Neural progenitor cell (in vitro differentiated cells): Measurements from ENCODE around the gene ZNRD2.

Experiments used
- EZH2 ChIP-seq: fragments of 200-600 bp; sonication (generic); IDR thresholded peaks from 2 replicates; pipeline ENCODE4 v1.6.1; 2017; ENCODE audit warnings: antibody characterized with exemption, mild to moderate bottlenecking, moderate library complexity
- TF ChIP-seq, protein P1 (sequence below): fragments of 200-600 bp; sonication (generic); IDR thresholded peaks from 2 replicates; pipeline ENCODE4 v1.5.1; 2017; ENCODE audit warnings: antibody characterized with exemption, mild to moderate bottlenecking

DNA sequence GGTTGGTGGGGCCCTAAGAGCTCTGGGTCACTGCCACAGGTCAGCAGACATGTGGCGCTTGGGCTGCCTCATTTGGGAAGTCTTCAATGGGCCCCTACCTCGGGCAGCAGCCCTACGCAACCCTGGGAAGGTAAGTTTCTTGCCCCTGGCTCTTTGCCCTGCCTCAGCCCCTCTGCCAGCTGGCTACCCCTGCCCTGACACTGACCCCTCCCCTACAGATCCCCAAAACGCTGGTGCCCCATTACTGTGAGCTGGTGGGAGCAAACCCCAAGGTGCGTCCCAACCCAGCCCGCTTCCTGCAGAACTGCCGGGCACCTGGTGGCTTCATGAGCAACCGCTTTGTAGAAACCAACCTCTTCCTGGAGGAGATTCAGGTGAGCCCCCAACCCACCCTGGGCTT is 43.5 kb upstream of the ZNRD2 start:
- TF ChIP-seq, protein P1, sequence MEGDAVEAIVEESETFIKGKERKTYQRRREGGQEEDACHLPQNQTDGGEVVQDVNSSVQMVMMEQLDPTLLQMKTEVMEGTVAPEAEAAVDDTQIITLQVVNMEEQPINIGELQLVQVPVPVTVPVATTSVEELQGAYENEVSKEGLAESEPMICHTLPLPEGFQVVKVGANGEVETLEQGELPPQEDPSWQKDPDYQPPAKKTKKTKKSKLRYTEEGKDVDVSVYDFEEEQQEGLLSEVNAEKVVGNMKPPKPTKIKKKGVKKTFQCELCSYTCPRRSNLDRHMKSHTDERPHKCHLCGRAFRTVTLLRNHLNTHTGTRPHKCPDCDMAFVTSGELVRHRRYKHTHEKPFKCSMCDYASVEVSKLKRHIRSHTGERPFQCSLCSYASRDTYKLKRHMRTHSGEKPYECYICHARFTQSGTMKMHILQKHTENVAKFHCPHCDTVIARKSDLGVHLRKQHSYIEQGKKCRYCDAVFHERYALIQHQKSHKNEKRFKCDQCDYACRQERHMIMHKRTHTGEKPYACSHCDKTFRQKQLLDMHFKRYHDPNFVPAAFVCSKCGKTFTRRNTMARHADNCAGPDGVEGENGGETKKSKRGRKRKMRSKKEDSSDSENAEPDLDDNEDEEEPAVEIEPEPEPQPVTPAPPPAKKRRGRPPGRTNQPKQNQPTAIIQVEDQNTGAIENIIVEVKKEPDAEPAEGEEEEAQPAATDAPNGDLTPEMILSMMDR, result no peak
- TF ChIP-seq EZH2, result no peak
